Measurements from ENCODE around the gene KCNJ1. TPM values are rescaled to one million over a fixed set of nuclear protein-coding genes. Genes with fewer than 3 reads are reported as not detected.

KCNJ1 gene
- total RNA-seq: 0.29 TPM in 1 of 2 replicates, not detected in the other
- not detected for polyA plus RNA-seq (2012)

GRCh38 chr11:128867277-128867676, at the start of gene KCNJ1:
TSS of gene KCNJ1 (minus strand) at chr11:128867296. CDS start at chr11:128840243, 27,053 bp downstream.
- no peak for DNase-seq (ENCODE audit: low read depth)

- DNase-seq (ENCODE audit: low read depth): no peak
Observed at GRCh38 chr11:128916681-128917080, 49.6 kb upstream of the KCNJ1 start.

GRCh38 chr11:128916037-128916572, 49.0 kb upstream of the KCNJ1 start:
- no peak for DNase-seq (ENCODE audit: low read depth)

- DNase-seq (ENCODE audit: low read depth): no peak
Observed at GRCh38 chr11:128915149-128915521, 48.0 kb upstream of the KCNJ1 start.

GRCh38 chr11:128914216-128915148, 47.4 kb upstream of the KCNJ1 start:
- no peak for DNase-seq (ENCODE audit: low read depth)

GRCh38 chr11:128913806-128914205, 46.7 kb upstream of the KCNJ1 start:
- no peak for DNase-seq (ENCODE audit: low read depth)

GRCh38 chr11:128911701-128912100, 44.6 kb upstream of the KCNJ1 start:
- no peak for DNase-seq (ENCODE audit: low read depth)

GRCh38 chr11:128911239-128911638, 44.1 kb upstream of the KCNJ1 start:
- no peak for DNase-seq (ENCODE audit: low read depth)

- DNase-seq (ENCODE audit: low read depth): no peak
Observed at GRCh38 chr11:128910576-128910975, 43.5 kb upstream of the KCNJ1 start.

GRCh38 chr11:128909438-128910125, 42.5 kb upstream of the KCNJ1 start:
- no peak for DNase-seq (ENCODE audit: low read depth)

- peak; percentile 95 for DNase-seq (ENCODE audit: low read depth)
Observed at GRCh38 chr11:128908391-128909246, 41.5 kb upstream of the KCNJ1 start.

- DNase-seq (ENCODE audit: low read depth): no peak
Observed at GRCh38 chr11:128907585-128907984, 40.5 kb upstream of the KCNJ1 start.

GRCh38 chr11:128906185-128907050, 39.3 kb upstream of the KCNJ1 start:
- no peak for DNase-seq (ENCODE audit: low read depth)

GRCh38 chr11:128905345-128906184, 38.5 kb upstream of the KCNJ1 start:
- peak; percentile 77 for DNase-seq (ENCODE audit: low read depth)

GRCh38 chr11:128904656-128905344, 37.7 kb upstream of the KCNJ1 start:
- DNase-seq (ENCODE audit: low read depth): peak; percentile 51

- no peak for DNase-seq (ENCODE audit: low read depth)
Observed at GRCh38 chr11:128904303-128904655, 37.2 kb upstream of the KCNJ1 start.

GRCh38 chr11:128903248-128904061, 36.4 kb upstream of the KCNJ1 start:
- DNase-seq (ENCODE audit: low read depth): peak; percentile 60

Measured in myocyte (in vitro differentiated cells).